ENCODE measurements around the gene GPC6. TPM values are rescaled to one million over a fixed set of nuclear protein-coding genes. Genes with fewer than 3 reads are reported as not detected.

Gene GPC6
- total RNA-seq, 1 donor from 2014 or later, result 42.9 TPM

- H3K9me3 ChIP-seq (ENCODE audit: low read depth), result no peaks in the 10 kb centered on the region
- H3K9ac ChIP-seq, result no peak overlapping the region
- Mint-ChIP-seq H3K4me1 (no peaks in the 10 kb centered on the region), H3K4me3 (no peak overlapping the region), H3K9me3 (no peaks in the 10 kb centered on the region), H3K27me3 (ENCODE audit: insufficient read depth, low read depth) (peaks cover 2% of the 10 kb centered on the region), H3K27ac (no peak overlapping the region), H3K36me3 (no peaks in the 10 kb centered on the region)
- H3K79me2 ChIP-seq (ENCODE audit: low read depth), result no peaks in the 10 kb centered on the region
- no peak for TF ChIP-seq EZH2phosphoT487 (IDR thresholded peaks at IDR 0.05)
- no peak for TF ChIP-seq CTCF (IDR thresholded peaks at IDR 0.05)
- no peak for TF ChIP-seq EZH2 (IDR thresholded peaks at IDR 0.05)
- DNase-seq (ENCODE audit: low spot score), result no peak
- H3K4me3 ChIP-seq, result no peak overlapping the region
- no peak overlapping the region for H2AFZ ChIP-seq (replicated peaks)
- no peak overlapping the region for H3K4me2 ChIP-seq
- no peaks in the 10 kb centered on the region for H3F3A ChIP-seq (ENCODE audit: low read depth)
- H3K27me3 ChIP-seq, result no peaks in the 10 kb centered on the region
- H3K27ac ChIP-seq, result no peak overlapping the region
- no peaks in the 10 kb centered on the region for H3K4me1 ChIP-seq
- peaks cover 20% of the 10 kb centered on the region for H4K20me1 ChIP-seq (ENCODE audit: low read depth)
- no peaks in the 10 kb centered on the region for H3K36me3 ChIP-seq
Observed at GRCh38 chr13:93687261-93687660, 460.7 kb downstream of the GPC6 start.

- no peaks in the 10 kb centered on the region for H3K9me3 Mint-ChIP-seq
Observed at GRCh38 chr13:93689333-93689732, 462.7 kb downstream of the GPC6 start.

GRCh38 chr13:93690139-93690538 lies 463.5 kb downstream of the GPC6 start:
- H3K36me3 Mint-ChIP-seq, result no peaks in the 10 kb centered on the region
- Histone ChIP-seq H2AFZ (replicated peaks) (no peak overlapping the region), H3K9ac (no peak overlapping the region), H3K27me3 (no peaks in the 10 kb centered on the region), H3K9me3 (ENCODE audit: low read depth) (no peaks in the 10 kb centered on the region), H3K4me2 (no peak overlapping the region), H4K20me1 (ENCODE audit: low read depth) (peaks cover 20% of the 10 kb centered on the region), H3K4me3 (no peak overlapping the region), H3K27ac (no peak overlapping the region), H3K4me1 (no peaks in the 10 kb centered on the region), H3K36me3 (no peaks in the 10 kb centered on the region), H3K79me2 (ENCODE audit: low read depth) (no peaks in the 10 kb centered on the region), H3F3A (ENCODE audit: low read depth) (no peaks in the 10 kb centered on the region)
- no peaks in the 10 kb centered on the region for H3K27me3 Mint-ChIP-seq (ENCODE audit: insufficient read depth, low read depth)
- no peak for TF ChIP-seq EZH2 (IDR thresholded peaks at IDR 0.05)
- TF ChIP-seq EZH2phosphoT487 (IDR thresholded peaks at IDR 0.05), result no peak
- TF ChIP-seq CTCF (IDR thresholded peaks at IDR 0.05), result no peak
- no peaks in the 10 kb centered on the region for H3K4me1 Mint-ChIP-seq
- DNase-seq (ENCODE audit: low spot score), result peak; percentile 70
- no peaks in the 10 kb centered on the region for H3K9me3 Mint-ChIP-seq
- no peak overlapping the region for H3K4me3 Mint-ChIP-seq
- H3K27ac Mint-ChIP-seq, result no peak overlapping the region

More at GRCh38 chr13:93689333-93689732, 462.7 kb downstream of the GPC6 start:
- Mint-ChIP-seq H3K4me1 (no peaks in the 10 kb centered on the region), H3K36me3 (no peaks in the 10 kb centered on the region), H3K27me3 (ENCODE audit: insufficient read depth, low read depth) (no peaks in the 10 kb centered on the region), H3K27ac (no peak overlapping the region), H3K4me3 (no peak overlapping the region)
- H3K27me3 ChIP-seq, result no peaks in the 10 kb centered on the region
- no peaks in the 10 kb centered on the region for H3K79me2 ChIP-seq (ENCODE audit: low read depth)
- no peak overlapping the region for H3K4me3 ChIP-seq
- H3K9ac ChIP-seq, result no peak overlapping the region
- no peak for DNase-seq (ENCODE audit: low spot score)
- TF ChIP-seq EZH2phosphoT487 (IDR thresholded peaks at IDR 0.05) (no peak), CTCF (IDR thresholded peaks at IDR 0.05) (no peak), EZH2 (IDR thresholded peaks at IDR 0.05) (no peak)
- no peaks in the 10 kb centered on the region for H3K36me3 ChIP-seq
- no peak overlapping the region for H3K27ac ChIP-seq
- H2AFZ ChIP-seq (replicated peaks), result no peak overlapping the region
- H3K4me2 ChIP-seq, result no peak overlapping the region
- H4K20me1 ChIP-seq (ENCODE audit: low read depth), result peaks cover 20% of the 10 kb centered on the region
- no peaks in the 10 kb centered on the region for H3F3A ChIP-seq (ENCODE audit: low read depth)
- no peaks in the 10 kb centered on the region for H3K9me3 ChIP-seq (ENCODE audit: low read depth)
- H3K4me1 ChIP-seq, result no peaks in the 10 kb centered on the region

Measured in neural progenitor cell (in vitro differentiated cells).